Measurements from ENCODE around the gene STK16.

The STK16 gene

DNA sequence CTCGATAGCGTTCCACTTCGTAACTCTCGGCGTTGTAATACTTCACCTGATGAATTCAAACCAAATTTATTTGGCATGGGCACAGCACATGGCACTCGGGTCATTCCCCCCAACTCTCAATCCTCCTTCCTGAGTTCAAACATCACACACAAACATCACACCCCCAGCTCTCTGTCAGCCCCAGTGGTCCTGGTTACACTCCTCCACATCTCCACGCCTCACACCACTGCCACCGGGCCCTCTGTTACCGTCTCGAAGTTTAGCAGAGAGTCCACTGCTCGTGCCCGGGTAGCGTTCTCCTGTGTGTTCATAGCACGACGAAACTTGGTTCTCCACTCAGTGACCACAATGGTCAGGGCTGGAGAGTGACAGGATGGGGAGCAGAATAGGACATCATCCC is 31.1 kb upstream of the STK16 start:
- no peak for DNase-seq

DNA sequence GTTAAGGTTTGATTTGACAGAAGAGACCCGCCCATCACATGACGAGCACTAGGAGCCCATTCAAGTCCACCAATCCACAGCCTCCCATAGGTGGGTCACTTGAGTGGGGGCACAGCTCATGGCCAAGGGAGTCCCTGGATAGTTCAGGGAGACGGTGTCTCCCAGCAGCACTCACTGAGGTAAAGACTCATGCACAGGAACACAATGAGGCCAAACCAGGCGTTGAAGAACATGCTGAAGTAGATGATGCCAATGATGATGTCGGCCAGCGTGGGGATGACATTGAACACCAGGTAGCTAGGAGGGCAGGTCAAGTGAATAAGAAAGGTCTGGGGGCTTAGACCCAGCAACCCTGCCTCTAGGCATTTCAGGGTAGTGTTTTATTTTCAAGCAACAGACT is 30.5 kb upstream of the STK16 start:
- DNase-seq: no peak

DNA sequence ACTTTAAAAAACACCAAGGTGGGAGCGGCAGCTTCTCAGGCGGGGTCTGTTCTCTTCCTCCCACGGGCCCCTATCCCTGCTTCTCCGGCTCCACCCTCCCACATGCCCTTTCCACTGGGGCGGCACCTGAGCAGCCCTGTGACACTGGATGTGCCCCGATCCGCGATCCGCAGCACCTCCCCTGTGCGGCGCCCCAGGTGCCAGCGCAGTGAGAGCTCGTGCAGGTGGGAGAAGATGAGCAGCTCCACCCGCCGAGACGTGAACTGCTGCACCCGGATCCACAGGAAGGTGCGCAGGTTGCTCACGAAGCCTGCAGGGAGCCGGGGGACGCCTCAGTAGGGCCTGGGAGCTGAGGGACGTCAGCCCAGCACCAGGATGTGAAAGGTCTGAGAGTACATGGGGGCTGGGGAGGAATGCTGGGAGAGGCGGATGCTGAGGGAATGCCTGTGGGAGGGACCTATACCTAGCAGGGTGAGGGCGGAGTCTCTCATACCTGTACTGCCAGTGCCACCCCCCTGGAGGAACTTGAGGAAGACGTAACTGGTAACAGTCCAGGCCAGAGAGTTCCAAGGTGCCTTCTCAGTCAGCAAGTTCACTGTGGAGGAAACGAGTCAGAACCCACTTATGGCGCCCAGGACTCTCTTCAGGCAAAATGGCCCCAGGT is 29.3 kb upstream of the STK16 start:
- no peak for DNase-seq

DNA sequence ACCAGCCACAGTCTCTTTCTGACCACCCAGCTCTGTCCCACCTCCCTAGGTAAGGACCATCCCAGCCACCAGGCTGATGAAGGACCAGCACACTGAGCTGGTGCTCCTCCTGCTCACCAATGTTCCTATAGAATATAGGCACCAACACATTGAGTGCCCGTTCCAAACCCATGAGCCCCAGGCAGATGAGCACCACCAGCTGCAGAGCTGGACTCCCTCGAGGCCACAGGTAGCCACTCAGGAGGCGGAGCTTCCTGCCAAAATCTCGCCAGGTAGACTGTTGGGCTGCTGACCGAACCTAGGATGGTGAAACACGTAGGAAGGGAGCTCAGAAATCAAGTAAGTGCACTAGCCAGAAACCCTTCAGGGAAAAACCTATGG is 28.8 kb upstream of the STK16 start:
- DNase-seq: no peak

DNA sequence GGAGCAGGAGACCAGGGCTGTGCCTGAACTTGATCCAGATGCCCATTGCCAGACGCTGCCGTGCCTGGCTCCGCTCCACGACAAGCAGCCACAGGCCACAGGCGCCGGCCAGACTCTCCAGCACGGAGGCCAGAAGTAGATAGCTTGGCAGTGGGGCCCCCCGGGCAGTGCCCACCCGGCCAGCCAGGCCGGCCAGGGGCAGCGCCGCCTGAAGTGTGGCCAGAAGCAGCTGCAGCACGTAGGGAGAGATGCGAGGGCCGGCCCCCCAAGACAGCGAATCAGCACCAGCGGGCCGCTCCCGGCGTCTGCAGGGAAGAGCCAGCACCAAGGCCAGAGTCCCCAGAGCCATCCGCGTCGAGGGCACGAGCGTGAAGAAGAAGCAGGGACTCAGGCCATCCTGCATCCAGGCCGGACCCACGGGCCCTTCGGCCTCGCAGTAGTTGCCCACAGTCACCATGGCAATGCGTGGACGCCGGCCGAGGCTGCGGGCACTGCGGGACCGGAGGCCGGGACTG is 27.0 kb upstream of the STK16 start:
- peak; percentile 46 for DNase-seq

DNA sequence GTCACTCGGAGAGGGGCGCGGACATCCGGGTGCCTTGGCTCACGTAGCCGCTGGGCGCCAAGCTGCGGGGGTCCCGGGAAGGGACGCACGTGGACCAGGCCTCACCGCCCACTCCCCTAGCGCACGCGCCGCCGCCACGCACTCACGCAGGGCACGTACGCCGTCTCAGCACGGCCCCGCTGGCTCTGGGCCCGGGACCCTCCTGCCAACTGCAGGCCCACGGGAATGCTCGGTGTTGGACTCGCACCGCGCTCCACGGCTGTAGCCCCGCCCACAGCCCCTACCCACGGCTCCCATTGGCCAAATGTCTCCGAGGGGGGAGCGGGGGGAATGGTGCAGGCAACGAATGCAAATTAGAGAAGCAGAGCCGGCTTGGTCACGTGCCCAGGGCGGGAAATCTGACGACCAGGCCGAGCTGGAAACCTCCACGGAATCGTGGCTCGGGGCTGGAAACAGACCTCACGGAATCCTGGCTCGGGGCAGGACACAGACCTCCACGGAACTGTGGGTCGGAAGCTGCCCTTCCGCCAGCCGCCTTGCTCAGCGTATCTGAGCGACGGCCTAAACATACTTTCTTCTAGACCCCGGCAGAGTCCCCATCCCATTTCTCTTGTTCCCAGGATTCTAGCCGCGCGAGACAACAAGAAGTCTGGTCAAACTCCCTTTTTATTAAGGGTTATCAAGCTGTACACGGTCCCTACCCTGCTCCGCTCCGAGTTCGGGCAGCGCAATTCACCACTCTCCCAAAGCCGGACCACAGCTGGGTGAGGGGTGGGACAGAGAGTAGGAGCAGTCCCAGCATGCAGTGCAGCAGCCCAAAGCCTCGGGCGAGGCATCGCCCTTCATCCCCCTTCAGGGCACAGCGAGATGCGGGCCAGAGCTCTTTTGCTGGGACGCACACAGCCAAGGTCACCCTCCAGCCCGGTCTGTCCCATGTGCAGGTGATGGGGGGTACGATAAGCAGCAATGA is 26.3 kb upstream of the STK16 start, which contains the start of gene ABCB6:
ABCB6 (minus strand) TSS at position 227 of the 970 bp plus-strand sequence. CDS start 285 bp downstream, outside the sequence.
- DNase-seq: peak; percentile 94

DNA sequence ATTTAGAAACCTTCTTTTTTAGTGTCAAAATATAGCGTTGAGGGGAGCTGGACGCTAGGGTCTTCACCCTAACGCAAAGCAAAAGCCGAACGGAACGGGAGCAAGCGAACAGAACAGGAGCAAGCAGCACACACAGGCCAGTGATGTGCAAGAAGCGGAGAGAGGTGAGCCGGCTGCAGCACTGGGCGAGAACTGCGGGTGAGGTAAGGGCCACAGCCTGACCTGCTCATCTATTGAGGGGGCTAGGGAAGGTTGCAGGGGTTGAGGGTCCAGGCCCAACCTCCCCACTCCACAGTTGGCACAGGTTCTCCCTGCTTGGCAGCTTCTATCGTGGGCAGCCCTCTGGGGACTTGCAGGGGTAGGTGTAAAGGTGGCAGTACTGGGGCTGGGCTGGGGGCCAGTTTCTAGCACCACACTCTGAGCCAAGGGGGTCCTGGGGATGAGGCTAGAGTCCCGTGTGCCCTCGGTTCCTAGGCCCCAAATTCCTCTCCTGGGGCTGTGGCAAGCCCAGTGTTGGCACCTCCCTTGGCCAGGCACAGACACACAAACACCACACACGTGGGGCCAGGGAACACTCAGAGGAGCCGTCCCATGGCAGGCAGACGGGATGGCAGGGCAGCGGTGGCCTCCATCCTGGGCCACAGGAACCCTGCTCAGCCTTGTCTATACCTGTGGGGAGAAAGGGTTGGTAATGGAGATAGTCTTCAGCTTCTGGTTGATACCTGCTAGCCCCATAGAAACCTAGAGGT is 25.3 kb upstream of the STK16 start:
- DNase-seq: no peak

DNA sequence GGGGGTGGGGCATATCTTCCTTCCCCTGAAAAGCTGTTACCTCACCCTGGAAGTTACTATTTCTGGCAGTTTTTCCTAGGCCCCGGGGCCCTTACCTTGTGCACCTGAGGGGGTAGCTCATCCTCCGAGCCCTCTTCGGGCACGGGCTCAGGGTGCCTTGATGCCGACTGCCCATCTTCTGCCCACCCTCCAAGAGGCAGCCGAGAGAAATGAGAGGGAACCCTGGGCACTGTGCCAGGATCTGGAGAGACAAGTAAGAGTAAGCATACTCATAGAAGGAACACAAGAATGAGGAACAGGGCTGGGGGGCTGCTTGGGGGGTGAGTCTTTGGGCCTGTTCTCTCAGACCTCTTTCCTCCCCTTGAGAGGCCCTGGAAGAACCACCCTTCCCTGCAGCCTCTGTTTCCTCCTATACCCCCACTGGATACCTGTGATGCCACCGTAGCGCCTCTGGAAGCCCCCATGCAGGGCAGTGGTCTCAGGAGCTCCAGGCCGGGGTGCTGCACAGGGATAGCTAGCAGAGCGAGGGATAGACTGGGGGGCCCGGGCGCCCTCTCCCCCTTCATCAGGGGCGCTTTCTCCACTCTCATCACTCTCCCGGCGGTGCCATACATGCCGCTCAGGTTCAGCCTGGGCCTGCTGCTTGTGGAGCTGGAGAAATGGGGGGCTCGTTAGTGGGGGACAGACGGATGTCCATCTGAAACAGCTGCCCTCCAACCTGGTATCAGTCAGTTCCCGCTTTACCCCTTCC is 24.5 kb upstream of the STK16 start:
- DNase-seq: no peak

DNA sequence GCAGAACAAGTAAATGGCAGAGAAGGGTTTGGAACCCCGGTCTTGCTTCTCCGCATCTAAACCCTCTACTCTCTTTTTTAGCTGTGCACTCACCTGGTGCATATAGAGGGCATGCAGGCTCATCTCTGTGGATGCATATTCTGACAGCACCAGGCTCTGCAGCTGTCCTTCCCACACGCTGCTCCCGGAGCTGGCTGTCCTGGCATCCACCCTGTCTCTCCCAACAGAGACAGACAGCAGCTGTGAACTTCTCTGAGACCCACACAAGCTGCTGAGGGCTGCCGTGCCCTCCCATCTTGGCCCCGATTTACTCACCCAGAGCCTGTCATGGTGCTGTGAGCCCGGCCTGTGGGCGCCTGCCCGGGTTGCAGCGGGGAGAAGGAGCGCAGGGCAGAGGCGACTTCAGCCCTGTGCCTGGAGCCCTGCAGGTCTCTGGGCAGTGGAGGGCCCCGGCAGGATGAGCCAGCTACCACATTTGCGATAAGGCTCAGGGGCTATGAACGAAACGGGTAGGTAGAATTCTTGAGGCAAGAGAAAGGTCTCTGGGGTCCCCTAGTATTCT is 23.2 kb upstream of the STK16 start:
- DNase-seq: no peak

DNA sequence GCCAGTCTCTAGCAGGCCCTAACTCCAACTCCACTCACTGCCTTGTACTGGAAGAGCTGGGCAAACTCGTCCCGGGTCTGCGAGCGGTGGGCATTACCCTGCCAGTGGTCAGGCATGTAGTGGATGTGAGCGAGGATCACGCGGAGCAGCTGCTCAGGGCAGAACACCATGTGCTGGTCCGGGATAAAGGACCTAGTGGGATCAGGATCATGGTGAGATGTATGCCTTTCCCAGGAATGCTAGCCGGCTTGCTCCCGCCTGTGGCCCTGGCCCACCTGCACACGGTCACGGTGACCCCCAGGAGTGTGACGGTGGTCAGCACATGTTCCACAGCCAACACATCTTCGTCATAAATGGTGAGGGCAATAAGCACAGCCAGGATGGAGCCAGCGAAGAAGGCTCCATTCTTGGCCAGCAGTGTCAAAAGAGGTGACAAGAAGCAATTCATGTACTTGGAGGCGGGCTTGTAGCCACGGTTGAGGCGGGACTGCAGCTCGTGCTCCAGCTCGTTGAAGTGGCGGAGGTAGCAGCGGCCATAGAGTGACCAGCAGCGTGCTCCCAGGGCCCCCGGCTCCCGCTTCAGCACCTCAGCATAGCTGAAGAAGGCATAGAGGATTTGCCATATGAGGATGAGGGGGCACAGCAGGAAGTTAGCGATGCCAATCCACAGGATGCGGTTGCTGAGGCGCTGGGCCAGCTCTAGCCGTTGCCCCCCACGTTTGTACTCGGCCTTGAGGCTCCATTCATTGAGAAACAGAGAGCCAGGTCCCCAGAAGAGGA is 21.3 kb upstream of the STK16 start:
- DNase-seq: no peak

DNA sequence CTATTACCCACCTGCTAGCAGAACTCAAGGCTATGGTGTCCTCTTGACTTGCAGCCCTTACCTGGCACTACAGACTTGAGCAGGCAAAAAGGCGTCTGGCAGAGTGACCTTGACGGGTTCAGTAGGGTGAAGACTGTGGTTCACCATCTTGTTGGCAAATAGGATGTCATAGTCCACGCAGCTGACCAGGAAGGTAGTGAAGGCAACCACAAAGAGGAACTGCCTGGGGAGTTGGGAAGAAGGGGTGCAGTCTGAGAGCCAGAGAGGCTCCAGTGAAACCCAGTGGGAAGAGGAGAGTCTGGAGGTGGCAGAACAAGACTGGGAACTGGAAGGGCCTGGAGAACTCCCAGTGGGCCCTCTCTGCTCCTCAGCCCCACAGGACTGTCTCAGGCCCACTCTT is 19.9 kb upstream of the STK16 start:
- DNase-seq: no peak

DNA sequence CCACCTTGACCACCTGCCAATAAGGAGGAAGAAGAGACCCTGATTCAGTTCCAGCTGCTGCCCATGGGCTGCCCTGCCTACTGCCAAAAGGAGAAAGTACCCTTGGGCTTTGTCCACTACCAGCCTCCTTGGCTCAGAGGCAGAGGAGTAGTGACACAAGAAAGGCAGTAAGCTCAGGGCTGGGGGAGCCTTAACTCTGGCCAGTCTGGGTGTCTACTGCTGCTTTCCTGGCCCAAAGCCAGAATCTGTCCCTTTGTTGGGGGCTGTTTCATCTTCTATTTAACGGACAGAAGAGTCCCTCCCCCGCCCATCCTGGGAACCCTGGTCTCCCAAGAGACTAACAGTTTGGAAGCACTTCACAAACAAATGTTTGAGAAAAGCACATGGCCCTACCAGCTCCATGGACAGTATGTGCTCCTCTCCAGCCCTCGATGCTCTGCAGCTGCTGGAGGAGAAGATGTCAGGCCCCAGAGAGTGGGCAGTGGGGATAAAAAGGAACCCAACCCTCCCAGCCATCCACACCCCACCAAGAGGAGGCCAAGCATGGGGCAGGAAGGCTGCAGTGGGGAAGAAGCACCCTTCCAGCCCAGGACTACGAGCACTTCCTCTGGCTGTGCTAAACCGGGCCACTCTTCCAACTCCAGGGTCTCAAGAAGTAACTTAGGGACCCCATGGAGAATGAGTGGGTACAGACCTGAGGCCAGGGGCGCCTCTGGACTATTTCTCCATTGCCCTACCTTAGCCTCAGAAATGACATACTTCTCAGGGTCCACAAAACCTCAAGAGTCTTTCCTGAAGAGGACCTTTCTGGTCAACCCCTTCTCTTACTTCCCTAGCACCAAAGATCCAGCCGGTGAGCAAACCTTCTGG is 17.0 kb upstream of the STK16 start:
- no peak for DNase-seq

DNA sequence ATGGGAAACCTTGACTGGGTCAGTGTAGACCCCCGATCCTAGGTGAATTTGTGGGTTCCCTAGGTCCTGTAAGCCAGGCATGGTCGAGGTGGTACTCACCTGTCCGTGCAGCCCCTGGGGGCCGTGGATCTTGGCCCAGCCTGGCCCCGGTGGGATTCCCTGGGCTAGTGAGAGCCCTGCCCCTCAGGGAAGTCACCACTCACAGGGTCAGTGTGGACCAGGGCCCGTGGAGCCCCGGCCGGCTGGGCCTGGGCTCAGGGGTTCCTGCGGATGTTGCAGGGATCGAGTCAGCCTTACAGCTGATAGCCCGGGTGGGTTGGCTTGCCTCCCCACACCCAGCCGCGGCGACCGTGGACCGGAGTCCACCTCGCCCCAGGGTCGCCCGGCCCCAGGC is 16.4 kb upstream of the STK16 start:
- DNase-seq: no peak

DNA sequence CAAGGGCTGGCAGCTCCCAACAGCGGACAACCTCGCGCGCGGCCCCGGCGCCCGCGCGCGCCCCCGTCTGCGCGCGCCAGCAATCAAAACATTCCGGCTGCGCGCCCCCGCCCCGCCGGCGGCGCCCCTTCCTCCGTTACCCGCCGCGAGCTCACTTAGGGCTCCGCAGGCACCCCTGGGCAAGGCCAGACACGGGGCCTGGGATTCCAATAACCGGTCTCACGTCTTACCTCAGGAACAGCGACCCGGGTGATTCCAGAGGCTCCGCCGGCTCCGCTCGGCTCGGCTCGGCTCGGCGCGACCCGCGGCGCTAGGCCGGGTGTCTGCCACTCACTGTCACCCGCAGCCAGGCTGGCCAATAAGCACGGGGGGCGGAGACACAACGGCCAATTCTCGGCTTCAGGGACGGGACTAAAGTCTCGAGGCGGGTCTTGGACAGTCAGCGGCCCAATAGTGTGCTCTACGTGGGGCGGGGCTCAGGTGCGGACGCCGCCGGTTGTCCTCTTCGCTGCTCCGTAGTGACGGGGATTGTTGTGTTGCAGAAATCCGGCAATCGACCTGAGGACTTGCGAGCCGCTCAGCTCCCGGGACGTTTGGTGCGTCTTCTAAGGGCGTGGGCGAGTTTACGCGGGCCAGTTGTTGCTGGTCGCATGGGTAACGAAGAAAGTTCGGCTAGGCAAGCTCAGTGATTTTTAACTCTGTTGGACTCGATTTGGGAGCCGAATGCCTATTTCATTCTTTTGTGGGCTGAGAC is 15.8 kb upstream of the STK16 start, which contains the start of the genes ANKZF1 and ATG9A:
ANKZF1 (plus strand) TSS at position 502 of the 754 bp plus-strand sequence. CDS start 452 bp downstream, outside the sequence.
ATG9A (minus strand) TSS at position 332 of the 754 bp plus-strand sequence. CDS start 1,612 bp downstream, outside the sequence.
- DNase-seq: peak; percentile 98

DNA sequence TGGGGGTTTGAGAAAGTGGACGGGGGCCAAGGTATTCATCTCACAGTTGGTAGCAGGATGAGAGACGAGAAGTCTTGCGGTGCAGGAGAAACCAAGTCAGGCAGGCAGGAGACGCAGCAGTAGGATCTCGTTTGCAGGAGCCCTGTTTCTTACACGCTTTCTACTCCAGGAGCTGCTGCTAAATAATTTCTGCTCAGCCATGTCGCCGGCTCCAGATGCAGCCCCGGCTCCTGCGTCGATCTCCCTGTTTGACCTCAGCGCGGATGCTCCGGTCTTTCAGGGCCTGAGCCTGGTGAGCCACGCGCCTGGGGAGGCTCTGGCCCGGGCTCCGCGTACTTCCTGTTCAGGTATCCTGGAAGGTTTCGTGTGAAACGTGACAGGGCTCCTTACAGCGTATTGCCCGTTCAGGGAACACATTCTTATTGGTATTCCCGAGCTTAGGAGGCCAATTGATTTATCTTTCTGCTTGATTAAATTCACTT is 15.2 kb upstream of the STK16 start:
- no peak for DNase-seq

DNA sequence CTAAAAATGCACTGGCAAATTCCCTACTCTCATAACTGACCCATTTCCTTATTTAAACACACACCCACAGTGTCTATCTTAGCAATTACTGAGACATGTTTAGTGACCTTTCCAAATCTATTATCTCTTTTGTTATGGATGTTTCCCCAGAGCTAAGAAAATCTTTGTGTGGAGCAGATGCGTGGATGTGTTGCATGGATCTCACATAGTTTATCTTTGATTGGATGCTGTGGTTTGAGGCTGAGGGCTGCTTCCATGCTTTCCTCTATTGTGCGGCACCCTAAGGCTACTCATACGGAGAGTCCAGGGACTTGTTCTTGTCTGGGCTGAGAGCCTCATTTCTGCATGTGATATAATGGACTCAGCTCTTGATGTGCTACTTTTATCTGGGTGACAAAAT is 10.9 kb upstream of the STK16 start:
- DNase-seq: no peak

DNA sequence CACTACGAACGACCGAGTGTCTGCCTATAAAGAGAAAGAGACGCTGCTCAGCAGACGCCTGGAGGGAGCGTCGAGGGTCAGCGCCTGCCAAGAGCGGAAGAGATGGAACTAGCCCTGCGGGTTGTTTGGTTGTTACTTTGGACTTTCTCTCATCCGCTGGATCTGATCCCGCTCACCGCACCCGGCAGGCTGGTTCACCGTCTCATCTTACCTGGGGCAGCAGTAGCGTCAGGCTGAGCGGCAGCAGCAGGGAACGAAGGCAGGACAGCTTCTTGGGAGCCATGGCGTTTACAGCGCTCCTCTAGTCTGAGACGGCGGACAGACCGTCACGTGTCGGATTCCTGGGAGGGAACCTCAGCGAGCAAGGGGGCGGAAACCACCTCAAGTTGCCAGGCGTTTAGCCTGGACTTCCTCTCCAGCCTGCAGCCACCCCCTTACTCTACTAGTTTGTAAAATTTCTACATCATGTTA is 2.0 kb upstream of the STK16 start:
- no peak for DNase-seq

DNA sequence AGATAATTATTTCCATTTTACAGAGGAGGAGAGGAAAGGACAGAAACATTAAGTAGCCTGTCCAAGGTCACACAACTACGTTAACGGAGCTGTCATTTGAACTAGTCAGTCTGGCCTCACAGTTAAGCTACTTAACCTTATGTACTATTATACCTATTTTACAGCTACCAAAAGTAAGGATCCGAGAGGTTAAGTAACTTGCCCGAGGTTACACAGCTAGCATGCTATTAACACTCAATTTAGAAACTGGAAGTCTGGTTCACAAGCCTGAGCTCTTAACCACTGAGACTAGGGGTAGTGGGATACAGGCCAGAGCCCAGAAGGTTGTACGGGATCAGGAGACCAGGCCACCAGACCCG is 511 bp upstream of the STK16 start:
- DNase-seq: no peak

DNA sequence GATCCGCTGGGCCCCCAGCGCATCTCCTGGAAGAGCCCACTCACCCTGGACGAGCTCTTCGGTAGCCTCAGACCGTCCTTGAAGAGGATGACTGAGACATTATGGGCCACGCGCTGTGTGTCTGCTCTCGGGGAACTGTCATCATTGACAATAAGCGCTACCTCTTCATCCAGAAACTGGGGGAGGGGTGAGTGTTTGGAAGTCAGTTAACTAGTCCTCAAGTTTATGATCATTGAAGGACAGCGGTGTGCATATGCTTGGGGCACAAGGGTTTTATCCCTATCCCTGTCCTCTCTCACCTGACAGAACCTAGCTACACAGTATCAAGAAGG is 586 bp downstream of the STK16 start:
- no peak for DNase-seq
